ENCODE data around the gene TRAPPC12. TPM values are rescaled to one million over a fixed set of nuclear protein-coding genes. Genes with fewer than 3 reads are reported as not detected.

TRAPPC12 gene
- total RNA-seq, 3 donors from 2014 or later, result 76.9 to 102 (median 97.8) TPM

GRCh38 chr2:3426615-3427014 is 47.1 kb downstream of the TRAPPC12 start:
- Histone ChIP-seq H3K4me3 (no peak overlapping the region), H3K36me3 (ENCODE audit: low read depth) (peaks cover 4% of the 10 kb centered on the region), H3K9me3 (no peaks in the 10 kb centered on the region), H3K4me1 (ENCODE audit: low read depth) (no peaks in the 10 kb centered on the region)
- no peak for ATAC-seq
- TF ChIP-seq CTCF (IDR thresholded peaks at IDR 0.05), result no peak
- no peak for DNase-seq
- intact Hi-C loops (cut with DNase I, micrococcal nuclease), result no loop called here

GRCh38 chr2:3427272-3427671 is 47.8 kb downstream of the TRAPPC12 start:
- DNase-seq, result no peak
- Histone ChIP-seq H3K4me3 (no peak overlapping the region), H3K9me3 (no peaks in the 10 kb centered on the region), H3K36me3 (ENCODE audit: low read depth) (peaks cover 4% of the 10 kb centered on the region), H3K4me1 (ENCODE audit: low read depth) (no peaks in the 10 kb centered on the region)
- no peak for ATAC-seq
- intact Hi-C loops (cut with DNase I, micrococcal nuclease), result no loop called here
- TF ChIP-seq CTCF (IDR thresholded peaks at IDR 0.05), result no peak

GRCh38 chr2:3428577-3428976 is 49.1 kb downstream of the TRAPPC12 start:
- peaks cover 4% of the 10 kb centered on the region for H3K36me3 ChIP-seq (ENCODE audit: low read depth)
- H3K4me1 ChIP-seq (ENCODE audit: low read depth), result no peaks in the 10 kb centered on the region
- H3K4me3 ChIP-seq, result no peak overlapping the region
- TF ChIP-seq CTCF (IDR thresholded peaks at IDR 0.05), result no peak
- intact Hi-C loops (cut with DNase I, micrococcal nuclease), result no loop called here
- ATAC-seq (no peak), DNase-seq (no peak)
- H3K9me3 ChIP-seq, result no peaks in the 10 kb centered on the region

GRCh38 chr2:3429066-3429610 is 49.6 kb downstream of the TRAPPC12 start:
- peaks cover 4% of the 10 kb centered on the region for H3K36me3 ChIP-seq (ENCODE audit: low read depth)
- TF ChIP-seq CTCF (IDR thresholded peaks at IDR 0.05), result no peak
- no peak overlapping the region for H3K4me3 ChIP-seq
- no peaks in the 10 kb centered on the region for H3K4me1 ChIP-seq (ENCODE audit: low read depth)
- intact Hi-C loops (cut with DNase I, micrococcal nuclease), result no loop called here
- no peaks in the 10 kb centered on the region for H3K9me3 ChIP-seq
- ATAC-seq (no peak), DNase-seq (no peak)

- ATAC-seq (no peak), DNase-seq (no peak)
- Histone ChIP-seq H3K4me3 (no peak overlapping the region), H3K36me3 (ENCODE audit: low read depth) (peaks cover 3% of the 10 kb centered on the region), H3K9me3 (no peaks in the 10 kb centered on the region), H3K4me1 (ENCODE audit: low read depth) (no peaks in the 10 kb centered on the region)
- intact Hi-C loops (cut with DNase I, micrococcal nuclease), result no loop called here
- no peak for TF ChIP-seq CTCF (IDR thresholded peaks at IDR 0.05)
Observed at GRCh38 chr2:3430172-3430571, 50.7 kb downstream of the TRAPPC12 start.

Measured in mucosa of descending colon (tissue), 3 donors.